ENCODE measurements around the gene LOXL1. TPM values are rescaled to one million over a fixed set of nuclear protein-coding genes. Genes with fewer than 3 reads are reported as not detected.
A peak's percentile ranks its signal among the peaks of the same experiment; 100 is the strongest.

LOXL1 gene
- total and polyA plus RNA-seq, 2 donors (not counting 1 experiment from before 2014, with no cell fraction given): 0.21 to 0.49 TPM

DNA sequence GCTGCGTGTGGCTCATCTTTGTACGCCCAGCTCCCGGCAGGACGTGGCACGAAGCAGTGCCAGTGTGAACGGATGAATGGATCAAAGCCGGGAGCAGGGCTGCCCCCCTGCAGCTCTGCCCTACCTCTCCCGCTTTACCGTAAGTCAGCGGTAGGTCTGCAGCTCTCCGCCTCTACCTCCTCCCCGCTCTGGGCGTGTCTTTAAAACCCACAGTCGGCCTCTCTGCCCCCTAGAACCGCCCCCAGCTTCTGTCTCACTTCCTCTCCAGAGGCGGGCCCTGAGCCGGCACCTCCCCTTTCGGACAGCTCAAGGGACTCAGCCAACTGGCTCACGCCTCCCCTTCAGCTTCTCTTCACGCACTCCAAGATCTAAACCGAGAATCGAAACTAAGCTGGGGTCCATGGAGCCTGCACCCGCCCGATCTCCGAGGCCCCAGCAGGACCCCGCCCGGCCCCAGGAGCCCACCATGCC is 68.2 kb downstream of the LOXL1 start, which contains the start of gene PML:
PML (plus strand) TSS at position 304 of the 471 bp plus-strand sequence; CDS start at position 401, 97 bp downstream.
- intact Hi-C loops (cut with micrococcal nuclease): loop anchor here (5.0 to 10.0 kb wide), 8 partner anchors 357 to 1908 kb away; partner anchors contain the start of genes ARID3B, FBXO22, MYO9A and SENP8
- no peak for TF ChIP-seq EZH2 (IDR thresholded peaks at IDR 0.05; ENCODE audit: borderline replicate concordance, insufficient read depth, low read depth, low read length, poor library complexity, severe bottlenecking)
- TF ChIP-seq, protein P1, sequence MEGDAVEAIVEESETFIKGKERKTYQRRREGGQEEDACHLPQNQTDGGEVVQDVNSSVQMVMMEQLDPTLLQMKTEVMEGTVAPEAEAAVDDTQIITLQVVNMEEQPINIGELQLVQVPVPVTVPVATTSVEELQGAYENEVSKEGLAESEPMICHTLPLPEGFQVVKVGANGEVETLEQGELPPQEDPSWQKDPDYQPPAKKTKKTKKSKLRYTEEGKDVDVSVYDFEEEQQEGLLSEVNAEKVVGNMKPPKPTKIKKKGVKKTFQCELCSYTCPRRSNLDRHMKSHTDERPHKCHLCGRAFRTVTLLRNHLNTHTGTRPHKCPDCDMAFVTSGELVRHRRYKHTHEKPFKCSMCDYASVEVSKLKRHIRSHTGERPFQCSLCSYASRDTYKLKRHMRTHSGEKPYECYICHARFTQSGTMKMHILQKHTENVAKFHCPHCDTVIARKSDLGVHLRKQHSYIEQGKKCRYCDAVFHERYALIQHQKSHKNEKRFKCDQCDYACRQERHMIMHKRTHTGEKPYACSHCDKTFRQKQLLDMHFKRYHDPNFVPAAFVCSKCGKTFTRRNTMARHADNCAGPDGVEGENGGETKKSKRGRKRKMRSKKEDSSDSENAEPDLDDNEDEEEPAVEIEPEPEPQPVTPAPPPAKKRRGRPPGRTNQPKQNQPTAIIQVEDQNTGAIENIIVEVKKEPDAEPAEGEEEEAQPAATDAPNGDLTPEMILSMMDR (IDR thresholded peaks at IDR 0.05): no peak
- peaks cover 52 to 74% of the 10 kb centered on the region in 2 donors for H3K4me1 ChIP-seq (ENCODE audit: control insufficient read depth in 2 of 2, insufficient read depth in 2 of 2, low read length in 2 of 2)
- H3K9ac ChIP-seq (ENCODE audit: low read length): peak within 1 kb of the TSS; percentile 91
- peaks cover 0 to 18% of the 10 kb centered on the region in 2 experiments for H3K36me3 ChIP-seq (replicated peaks in 1 of 2; ENCODE audit: control extremely low read depth in 1 of 2, control insufficient read depth in 1 of 2, extremely low read depth in 1 of 2, insufficient read depth in 2 of 2, low read length in 1 of 2)
- peak within 1 kb of the TSS; percentile 82 to 96 (median 89) for H3K4me3 ChIP-seq (ENCODE audit: control extremely low read depth in 1 of 5, extremely low read depth in 1 of 5, insufficient read depth in 1 of 5, low read depth in 2 of 5, low read length in 4 of 5)
- DNase-seq (peak; percentile 93), ATAC-seq (ENCODE audit: low read depth) (peak; percentile 84)
- H3K4me1 Mint-ChIP-seq: peaks cover 62% of the 10 kb centered on the region
- H2AFZ ChIP-seq (ENCODE audit: insufficient read depth, low read depth, low read length, poor library complexity, severe bottlenecking): peak within 1 kb of the TSS; percentile 96
- H3K4me2 ChIP-seq (replicated peaks; ENCODE audit: low read depth, low read length, poor library complexity, severe bottlenecking): peak within 1 kb of the TSS; percentile 94
- peak within 1 kb of the TSS; percentile 83 for H3K27ac Mint-ChIP-seq
- ChIA-PET CTCF (interaction anchor here (0.7 to 3.5 kb wide), 16 partner anchors 8 to 127 kb away, joined by 3 to 24 read pairs (median 4); no protein-coding TSS in a partner anchor), POLR2A (interaction anchor here (0.9 to 1.1 kb wide), 2 partner anchors 13 to 54 kb away, joined by 4 to 5 read pairs; no protein-coding TSS in a partner anchor)
- H3K9me3 ChIP-seq (ENCODE audit: control extremely low read depth in 1 of 3, control insufficient read depth in 2 of 3, insufficient read depth in 1 of 3, low read length in 2 of 3): no peaks in the 10 kb centered on the region
- H3K4me3 Mint-ChIP-seq: peak within 1 kb of the TSS; percentile 87
- no peaks in the 10 kb centered on the region for H3K27me3 Mint-ChIP-seq
- 0% methylated on average over 20 of the region's 27 CpGs for WGBS (ENCODE audit: insufficient coverage)
- peaks cover 76% of the 10 kb centered on the region for H3K79me2 ChIP-seq (ENCODE audit: control insufficient read depth, insufficient read depth, low read length)
- no peaks in the 10 kb centered on the region for H3K27me3 ChIP-seq (replicated peaks in 1 of 4; ENCODE audit: control extremely low read depth in 1 of 4, control insufficient read depth in 3 of 4, insufficient read depth in 4 of 4, low read length in 3 of 4)
- peaks cover 21% of the 10 kb centered on the region for H4K20me1 ChIP-seq (ENCODE audit: control insufficient read depth, insufficient read depth, low read length, poor library complexity, severe bottlenecking)
- H3K27ac ChIP-seq (ENCODE audit: low read length in 2 of 2): peak within 1 kb of the TSS; percentile 82 to 90
- no peaks in the 10 kb centered on the region for H3K9me3 Mint-ChIP-seq (ENCODE audit: insufficient read depth)

Data from B cell (primary cell).